Astrocyte of the hippocampus (primary cell): ENCODE data around the gene CCRL2.

Experiments
- DNase-seq: peaks from one replicate; pipeline ENCODE4 v3.0.0; 2011; ENCODE audit warnings: low read depth, low spot score

The CCRL2 gene

GRCh38 chr3:46456118-46456517 is 49.1 kb downstream of the CCRL2 start:
- no peak for DNase-seq
